ENCODE measurements around the gene IRAK3. TPM values are rescaled to one million over a fixed set of nuclear protein-coding genes. Genes with fewer than 3 reads are reported as not detected.
"Not testable (repeated sequence)": the region's sequence is repeated elsewhere in the genome, so short reads cannot be mapped to it uniquely, and the experiment has no call there.

The IRAK3 gene
- total and polyA plus RNA-seq, 2 experiments from 2014 or later = 0.53 to 1.8 TPM

DNA sequence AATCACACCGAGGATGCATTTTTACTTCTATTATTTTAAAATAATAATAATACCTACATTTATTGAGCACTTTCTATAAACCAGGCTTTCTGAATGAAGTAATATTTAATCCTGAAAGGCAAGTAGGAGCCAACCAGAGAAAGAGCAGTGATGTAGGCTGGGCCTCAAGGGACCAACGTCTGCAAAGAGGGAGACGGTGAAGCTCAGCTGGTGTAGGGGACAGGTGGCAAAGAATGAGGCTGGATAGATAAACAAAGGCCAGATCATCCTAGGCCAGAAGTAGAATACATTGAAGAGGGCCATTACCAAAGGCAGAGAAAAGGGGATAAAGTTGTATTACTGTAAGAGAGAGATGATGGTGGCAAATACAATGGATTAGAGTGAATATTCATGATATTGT, 18.4 kb upstream of the IRAK3 start (continued):
- TF ChIP-seq, protein P1, sequence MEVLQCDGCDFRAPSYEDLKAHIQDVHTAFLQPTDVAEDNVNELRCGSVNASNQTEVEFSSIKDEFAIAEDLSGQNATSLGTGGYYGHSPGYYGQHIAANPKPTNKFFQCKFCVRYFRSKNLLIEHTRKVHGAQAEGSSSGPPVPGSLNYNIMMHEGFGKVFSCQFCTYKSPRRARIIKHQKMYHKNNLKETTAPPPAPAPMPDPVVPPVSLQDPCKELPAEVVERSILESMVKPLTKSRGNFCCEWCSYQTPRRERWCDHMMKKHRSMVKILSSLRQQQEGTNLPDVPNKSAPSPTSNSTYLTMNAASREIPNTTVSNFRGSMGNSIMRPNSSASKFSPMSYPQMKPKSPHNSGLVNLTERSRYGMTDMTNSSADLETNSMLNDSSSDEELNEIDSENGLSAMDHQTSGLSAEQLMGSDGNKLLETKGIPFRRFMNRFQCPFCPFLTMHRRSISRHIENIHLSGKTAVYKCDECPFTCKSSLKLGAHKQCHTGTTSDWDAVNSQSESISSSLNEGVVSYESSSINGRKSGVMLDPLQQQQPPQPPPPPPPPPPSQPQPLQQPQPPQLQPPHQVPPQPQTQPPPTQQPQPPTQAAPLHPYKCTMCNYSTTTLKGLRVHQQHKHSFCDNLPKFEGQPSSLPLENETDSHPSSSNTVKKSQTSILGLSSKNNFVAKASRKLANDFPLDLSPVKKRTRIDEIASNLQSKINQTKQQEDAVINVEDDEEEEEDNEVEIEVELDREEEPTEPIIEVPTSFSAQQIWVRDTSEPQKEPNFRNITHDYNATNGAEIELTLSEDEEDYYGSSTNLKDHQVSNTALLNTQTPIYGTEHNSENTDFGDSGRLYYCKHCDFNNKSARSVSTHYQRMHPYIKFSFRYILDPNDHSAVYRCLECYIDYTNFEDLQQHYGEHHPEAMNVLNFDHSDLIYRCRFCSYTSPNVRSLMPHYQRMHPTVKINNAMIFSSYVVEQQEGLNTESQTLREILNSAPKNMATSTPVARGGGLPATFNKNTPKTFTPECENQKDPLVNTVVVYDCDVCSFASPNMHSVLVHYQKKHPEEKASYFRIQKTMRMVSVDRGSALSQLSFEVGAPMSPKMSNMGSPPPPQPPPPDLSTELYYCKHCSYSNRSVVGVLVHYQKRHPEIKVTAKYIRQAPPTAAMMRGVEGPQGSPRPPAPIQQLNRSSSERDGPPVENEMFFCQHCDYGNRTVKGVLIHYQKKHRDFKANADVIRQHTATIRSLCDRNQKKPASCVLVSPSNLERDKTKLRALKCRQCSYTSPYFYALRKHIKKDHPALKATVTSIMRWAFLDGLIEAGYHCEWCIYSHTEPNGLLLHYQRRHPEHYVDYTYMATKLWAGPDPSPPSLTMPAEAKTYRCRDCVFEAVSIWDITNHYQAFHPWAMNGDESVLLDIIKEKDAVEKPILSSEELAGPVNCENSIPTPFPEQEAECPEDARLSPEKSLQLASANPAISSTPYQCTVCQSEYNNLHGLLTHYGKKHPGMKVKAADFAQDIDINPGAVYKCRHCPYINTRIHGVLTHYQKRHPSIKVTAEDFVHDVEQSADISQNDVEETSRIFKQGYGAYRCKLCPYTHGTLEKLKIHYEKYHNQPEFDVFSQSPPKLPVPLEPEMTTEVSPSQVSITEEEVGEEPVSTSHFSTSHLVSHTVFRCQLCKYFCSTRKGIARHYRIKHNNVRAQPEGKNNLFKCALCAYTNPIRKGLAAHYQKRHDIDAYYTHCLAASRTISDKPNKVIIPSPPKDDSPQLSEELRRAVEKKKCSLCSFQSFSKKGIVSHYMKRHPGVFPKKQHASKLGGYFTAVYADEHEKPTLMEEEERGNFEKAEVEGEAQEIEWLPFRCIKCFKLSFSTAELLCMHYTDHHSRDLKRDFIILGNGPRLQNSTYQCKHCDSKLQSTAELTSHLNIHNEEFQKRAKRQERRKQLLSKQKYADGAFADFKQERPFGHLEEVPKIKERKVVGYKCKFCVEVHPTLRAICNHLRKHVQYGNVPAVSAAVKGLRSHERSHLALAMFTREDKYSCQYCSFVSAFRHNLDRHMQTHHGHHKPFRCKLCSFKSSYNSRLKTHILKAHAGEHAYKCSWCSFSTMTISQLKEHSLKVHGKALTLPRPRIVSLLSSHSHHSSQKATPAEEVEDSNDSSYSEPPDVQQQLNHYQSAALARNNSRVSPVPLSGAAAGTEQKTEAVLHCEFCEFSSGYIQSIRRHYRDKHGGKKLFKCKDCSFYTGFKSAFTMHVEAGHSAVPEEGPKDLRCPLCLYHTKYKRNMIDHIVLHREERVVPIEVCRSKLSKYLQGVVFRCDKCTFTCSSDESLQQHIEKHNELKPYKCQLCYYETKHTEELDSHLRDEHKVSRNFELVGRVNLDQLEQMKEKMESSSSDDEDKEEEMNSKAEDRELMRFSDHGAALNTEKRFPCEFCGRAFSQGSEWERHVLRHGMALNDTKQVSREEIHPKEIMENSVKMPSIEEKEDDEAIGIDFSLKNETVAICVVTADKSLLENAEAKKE (CRISPR knock-in tag; IDR thresholded peaks at IDR 0.05) = no peak
- no peak for TF ChIP-seq POLR2AphosphoS5 (IDR thresholded peaks at IDR 0.05; ENCODE audit: low read depth)
- no peak for TF ChIP-seq STAT1 (IDR thresholded peaks at IDR 0.05; ENCODE audit: unreplicated experiment)
- no peak for TF ChIP-seq ZNF114 (CRISPR knock-in tag; IDR thresholded peaks at IDR 0.05)
- TF ChIP-seq ZNF331 (CRISPR knock-in tag; IDR thresholded peaks at IDR 0.05; ENCODE audit: low read depth) = no peak
- TF ChIP-seq CREB1 (CRISPR knock-in tag; IDR thresholded peaks at IDR 0.05; ENCODE audit: low read depth) = no peak
- no peak for TF ChIP-seq NANOG (IDR thresholded peaks at IDR 0.05; ENCODE audit: borderline replicate concordance)

DNA sequence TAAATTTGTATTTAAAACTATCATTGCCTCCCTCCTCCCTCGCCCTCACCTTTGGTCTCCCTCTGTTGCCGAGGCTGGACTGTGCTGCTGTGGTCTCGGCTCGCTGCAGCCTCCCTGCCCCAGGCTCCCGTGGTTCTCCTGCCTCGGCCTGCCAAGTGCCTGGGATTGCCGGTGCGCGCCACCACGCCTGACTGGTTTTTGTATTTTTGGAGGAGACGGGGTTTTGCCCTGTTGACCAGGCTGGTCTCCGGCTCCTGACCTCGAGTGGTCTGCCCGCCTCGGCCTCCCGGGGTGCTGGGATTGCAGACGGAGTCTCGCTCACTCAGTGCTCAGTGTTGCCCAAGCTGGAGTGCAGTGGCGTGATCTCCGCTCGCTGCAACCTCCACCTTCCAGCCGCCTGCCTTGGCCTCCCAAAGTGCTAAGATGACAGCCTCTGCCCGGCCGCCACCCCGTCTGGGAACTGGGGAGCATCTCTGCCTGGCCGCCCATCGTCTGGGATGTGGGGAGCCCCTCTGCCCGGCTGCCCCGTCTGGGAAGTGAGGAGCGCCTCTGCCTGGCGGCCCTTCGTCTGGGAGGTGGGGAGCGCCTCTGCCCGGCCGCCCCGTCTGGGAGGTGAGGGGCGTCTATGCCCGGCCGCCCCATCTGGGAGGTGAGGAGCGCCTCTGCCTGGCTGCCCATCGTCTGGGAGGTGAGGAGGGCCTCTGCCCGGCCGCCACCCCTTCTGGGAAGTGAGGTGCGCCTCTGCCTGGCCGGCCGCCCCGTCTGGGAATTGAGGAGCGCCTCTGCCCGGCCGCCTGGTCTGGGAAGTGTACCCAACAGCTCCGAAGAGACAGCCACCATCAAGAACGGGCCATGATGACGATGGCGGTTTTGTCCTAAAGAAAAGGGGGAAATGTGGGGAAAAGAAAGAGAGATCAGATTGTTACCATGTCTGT, 14.4 kb upstream of the IRAK3 start:
- DNase-seq (ENCODE audit: low spot score) = peak; percentile 19
- not testable (repeated sequence) for H3F3A ChIP-seq (replicated peaks; ENCODE audit: low read depth); H3K36me3 Mint-ChIP-seq (ENCODE audit: low read depth); H3K79me2 ChIP-seq (replicated peaks; ENCODE audit: insufficient read depth); H4K20me1 ChIP-seq (replicated peaks; ENCODE audit: insufficient read depth); H2AFZ ChIP-seq; H3K9me2 ChIP-seq (ENCODE audit: insufficient read depth); H3K36me3 ChIP-seq (ENCODE audit: insufficient read depth); H3K4me1 Mint-ChIP-seq; H3K4me1 ChIP-seq (ENCODE audit: insufficient read depth); H3K27ac Mint-ChIP-seq; H3K4me3 Mint-ChIP-seq; H3K4me3 ChIP-seq; ATAC-seq; H3K27ac ChIP-seq (ENCODE audit: low read depth); H3K27me3 Mint-ChIP-seq (ENCODE audit: insufficient read depth, low read depth, poor library complexity); H3K4me2 ChIP-seq; H3K27me3 ChIP-seq (ENCODE audit: insufficient read depth)
- peaks cover 19% of the 10 kb centered on the region; the same call in 2 of the 3 replicates for H3K9me3 Mint-ChIP-seq
